ENCODE data around the gene ENDOU.

- TF ChIP-seq CTCF (IDR thresholded peaks at IDR 0.05 in 8 of 11, conservative IDR thresholded peaks at IDR 0.05 in 3 of 11) (no peak), POLR2A (IDR thresholded peaks at IDR 0.05) (no peak), POLR2AphosphoS5 (IDR thresholded peaks at IDR 0.05) (no peak)
Measured at GRCh38 chr12:47766502-47767215, 41.4 kb upstream of the ENDOU start.
